GM23248 (cell line): Measurements from ENCODE around the gene MAML2. TPM values are rescaled to one million over a fixed set of nuclear protein-coding genes. Genes with fewer than 3 reads are reported as not detected.

Source experiments
- DNase-seq: peaks from one replicate; pipeline ENCODE4 v3.0.0-alpha.2; 2015
- H2AFZ ChIP-seq: fragments of 200-600 bp; sonication (generic); 2 replicates; pipeline ENCODE4 v1.6.1; 2016; ENCODE audit warnings: antibody characterized with exemption
- H3F3A ChIP-seq: fragments of 200-600 bp; sonication (generic); 2 replicates; pipeline ENCODE4 v1.6.1; 2016; ENCODE audit warnings: mild to moderate bottlenecking, antibody characterized with exemption, mixed run types; ENCODE audit not compliant: insufficient read depth
- H3K27ac ChIP-seq: fragments of 200-600 bp; sonication (generic); 2 replicates; pipeline ENCODE4 v1.5.1; 2016; ENCODE audit warnings: mild to moderate bottlenecking
- H3K27me3 ChIP-seq: fragments of 200-600 bp; sonication (generic); replicated peaks from 2 replicates; pipeline ENCODE4 v1.6.1; 2016; ENCODE audit warnings: mild to moderate bottlenecking; ENCODE audit not compliant: insufficient read depth
- H3K36me3 ChIP-seq: fragments of 200-600 bp; sonication (generic); 2 replicates; pipeline ENCODE4 v1.6.1; 2016; ENCODE audit warnings: low read depth, mild to moderate bottlenecking
- H3K4me1 ChIP-seq: fragments of 200-600 bp; sonication (generic); 2 replicates; pipeline ENCODE4 v1.6.1; 2016; ENCODE audit warnings: mild to moderate bottlenecking; ENCODE audit not compliant: insufficient read depth
- H3K4me2 ChIP-seq: fragments of 200-600 bp; sonication (generic); one replicate; pipeline ENCODE4 v1.6.1; 2016; ENCODE audit warnings: mild to moderate bottlenecking; ENCODE audit not compliant: unreplicated experiment
- H3K4me3 ChIP-seq: fragments of 200-600 bp; sonication (generic); 2 replicates; pipeline ENCODE4 v1.5.1; 2016; ENCODE audit warnings: mild to moderate bottlenecking
- H3K79me2 ChIP-seq: fragments of 200-600 bp; sonication (generic); 2 replicates; pipeline ENCODE4 v1.6.1; 2016; ENCODE audit warnings: mild to moderate bottlenecking; ENCODE audit not compliant: insufficient read depth
- H3K9ac ChIP-seq: fragments of 200-600 bp; sonication (generic); 2 replicates; pipeline ENCODE4 v1.6.1; 2016; ENCODE audit warnings: mild to moderate bottlenecking
- H3K9me2 ChIP-seq: fragments of 200-600 bp; sonication (generic); 2 replicates; pipeline ENCODE4 v1.6.1; 2016; ENCODE audit warnings: mixed run types, mild to moderate bottlenecking, moderate library complexity; ENCODE audit not compliant: insufficient read depth
- H3K9me3 ChIP-seq: fragments of 200-600 bp; sonication (generic); one replicate; pipeline ENCODE4 v1.6.1; 2017; ENCODE audit warnings: low read depth
- H4K20me1 ChIP-seq: fragments of 200-600 bp; sonication (generic); 2 replicates; pipeline ENCODE4 v1.6.0; 2016; ENCODE audit not compliant: insufficient read depth
- EZH2 ChIP-seq: fragments of 200-600 bp; sonication (generic); IDR thresholded peaks from 2 replicates; pipeline ENCODE4 v1.6.1; 2018; ENCODE audit warnings: antibody characterized with exemption, mild to moderate bottlenecking; ENCODE audit not compliant: insufficient read depth, poor library complexity, severe bottlenecking
- EZH2phosphoT487 ChIP-seq: fragments of 200-600 bp; sonication (generic); IDR thresholded peaks from 2 replicates; pipeline ENCODE4 v1.6.1; 2018; ENCODE audit warnings: antibody characterized with exemption, moderate library complexity, mild to moderate bottlenecking, low read depth; ENCODE audit not compliant: insufficient read depth
- WGBS, 2 experiments: methylation state at CpG; one replicate each; pipeline ENCODE4 v1.1.6; 2015 to 2017; ENCODE audit warnings: low lambda C conversion rate in 2 of 2, low coverage in 1 of 2; ENCODE audit errors: missing lambda C conversion rate in 2 of 2; 5-methylcytosine and 5-hydroxymethylcytosine counted together
- in situ Hi-C: fragments of 300-500 bp; cut with MboI; formaldehyde crosslinking; loops from 2 replicates; pipeline ENCODE4 v1.15.0; 2020
- polyA plus RNA-seq: library from polyadenylated mRNA; unstranded; fragments of >200 nt; fragmentation: Nextera tagmentation; extraction: Ambion mirVana; gene quantifications from 2 replicates; pipeline ENCODE4 v1.2.1, GENCODE V29; 2016
- total RNA-seq: library from RNA; depleted of rRNA; stranded (reverse); fragments of >200 nt; shearing (Covaris generic); gene quantifications from 2 replicates; pipeline ENCODE4 v1.2.3, GENCODE V29; 2014

Gene MAML2
- total and polyA plus RNA-seq, 2 experiments from 2014 or later: 7.4 to 23.7 TPM

- peaks cover 46% of the 10 kb centered on the region for H3K4me1 ChIP-seq
- H2AFZ ChIP-seq: no peak overlapping the region
- no peaks in the 10 kb centered on the region for H4K20me1 ChIP-seq
- H3K79me2 ChIP-seq: peaks cover 100% of the 10 kb centered on the region
- in situ Hi-C loops: no loop called here
- H3K9me2 ChIP-seq: no peaks in the 10 kb centered on the region
- no peaks in the 10 kb centered on the region for H3K36me3 ChIP-seq
- H3F3A ChIP-seq: peaks cover 26% of the 10 kb centered on the region
- no peaks in the 10 kb centered on the region for H3K27me3 ChIP-seq
- H3K9ac ChIP-seq: no peak overlapping the region
- H3K9me3 ChIP-seq: no peaks in the 10 kb centered on the region
- 97 to 99% methylated on average over 3 of the region's 3 CpGs for WGBS, 2 experiments
- no peak overlapping the region for H3K27ac ChIP-seq
- TF ChIP-seq EZH2phosphoT487 (no peak), EZH2 (no peak)
- no peak overlapping the region for H3K4me3 ChIP-seq
- H3K4me2 ChIP-seq: no peak overlapping the region
- no peak for DNase-seq
Measured at GRCh38 chr11:96139691-96140090, 203.3 kb downstream of the MAML2 start.

- Histone ChIP-seq H3K9me3 (no peaks in the 10 kb centered on the region), H3K4me3 (no peak overlapping the region), H3K27me3 (no peaks in the 10 kb centered on the region), H3K4me1 (peaks cover 23% of the 10 kb centered on the region), H3K79me2 (peaks cover 100% of the 10 kb centered on the region), H3F3A (peaks cover 9% of the 10 kb centered on the region), H4K20me1 (no peaks in the 10 kb centered on the region), H3K36me3 (no peaks in the 10 kb centered on the region), H3K4me2 (peak overlapping the region; percentile 34), H2AFZ (no peak overlapping the region), H3K27ac (no peak overlapping the region), H3K9ac (0 out of 2 replicates have a peak overlapping the region, but pooled peaks have one; percentile 31), H3K9me2 (no peaks in the 10 kb centered on the region)
- in situ Hi-C loops: no loop called here
- TF ChIP-seq EZH2 (no peak), EZH2phosphoT487 (no peak)
- DNase-seq: no peak
- 79 to 83% methylated on average over 2 of the region's 2 CpGs for WGBS, 2 experiments
Measured at GRCh38 chr11:96137373-96137772, 205.6 kb downstream of the MAML2 start.

GRCh38 chr11:96136613-96137298, 206.2 kb downstream of the MAML2 start:
- Histone ChIP-seq H3K9me2 (no peaks in the 10 kb centered on the region), H3K4me1 (peaks cover 18% of the 10 kb centered on the region), H3K4me2 (peak overlapping the region; percentile 34), H2AFZ (no peak overlapping the region), H3K27ac (peak overlapping the region; percentile 32), H3F3A (peaks cover 5% of the 10 kb centered on the region; the same call in 1 of the 2 replicates), H3K79me2 (peaks cover 100% of the 10 kb centered on the region), H4K20me1 (no peaks in the 10 kb centered on the region), H3K36me3 (no peaks in the 10 kb centered on the region), H3K9me3 (no peaks in the 10 kb centered on the region), H3K27me3 (no peaks in the 10 kb centered on the region), H3K4me3 (no peak overlapping the region), H3K9ac (peak overlapping the region; percentile 31; the same call in 1 of the 2 replicates)
- DNase-seq: peak; percentile 39
- TF ChIP-seq EZH2phosphoT487 (no peak), EZH2 (no peak)
- WGBS, 2 experiments: 35 to 36% methylated on average over 3 of the region's 3 CpGs
- in situ Hi-C loops: no loop called here

- no peak overlapping the region for H3K9ac ChIP-seq
- no peaks in the 10 kb centered on the region for H3K36me3 ChIP-seq
- no peak for TF ChIP-seq EZH2phosphoT487
- no peak for TF ChIP-seq EZH2
- H2AFZ ChIP-seq: no peak overlapping the region
- H3K27me3 ChIP-seq: no peaks in the 10 kb centered on the region
- 3 to 4% methylated on average over 1 of the region's 1 CpG for WGBS, 2 experiments
- H3K9me3 ChIP-seq: no peaks in the 10 kb centered on the region
- H3K9me2 ChIP-seq: no peaks in the 10 kb centered on the region
- peak; percentile 45 for DNase-seq
- peaks cover 5% of the 10 kb centered on the region; the same call in 1 of the 2 replicates for H3F3A ChIP-seq
- H4K20me1 ChIP-seq: no peaks in the 10 kb centered on the region
- in situ Hi-C loops: no loop called here
- no peak overlapping the region for H3K4me3 ChIP-seq
- peak overlapping the region; percentile 16; the same call in 1 of the 2 replicates for H3K27ac ChIP-seq
- H3K4me2 ChIP-seq: no peak overlapping the region
- peaks cover 21% of the 10 kb centered on the region for H3K4me1 ChIP-seq
- peaks cover 98% of the 10 kb centered on the region for H3K79me2 ChIP-seq
Measured at GRCh38 chr11:96134602-96135001, 208.4 kb downstream of the MAML2 start.
